ENCODE data around the gene ASB18.

GRCh38 chr2:236177604-236177966, 86.6 kb downstream of the ASB18 start:
- TF ChIP-seq POLR2A (IDR thresholded peaks at IDR 0.05; ENCODE audit: control extremely low read depth in 1 of 2, low read depth in 2 of 2, low read length in 2 of 2) (no peak), YY1 (IDR thresholded peaks at IDR 0.05; ENCODE audit: low read depth, low read length) (peak; percentile 33; the same call in 1 of the 2 replicates), CTCF (IDR thresholded peaks at IDR 0.05; ENCODE audit: control extremely low read depth in 1 of 3, insufficient read depth in 1 of 3, low read depth in 1 of 3, low read length in 3 of 3) (peak; percentile 92 to 98 (median 96)), CHD1 (IDR thresholded peaks at IDR 0.05; ENCODE audit: low read depth, low read length) (no peak), SIN3A (conservative IDR thresholded peaks at IDR 0.05 in 1 of 2, IDR thresholded peaks at IDR 0.05 in 1 of 2; ENCODE audit: low read depth in 1 of 2, low read length in 2 of 2) (0 out of 4 replicates have a peak, but pooled peaks of 1 of the 2 experiments have one; percentile 43), KDM5A (IDR thresholded peaks at IDR 0.05; ENCODE audit: low read length) (no peak)

Measured in H1 (cell line).